ENCODE measurements around the gene ZNF646.

The ZNF646 gene

DNA sequence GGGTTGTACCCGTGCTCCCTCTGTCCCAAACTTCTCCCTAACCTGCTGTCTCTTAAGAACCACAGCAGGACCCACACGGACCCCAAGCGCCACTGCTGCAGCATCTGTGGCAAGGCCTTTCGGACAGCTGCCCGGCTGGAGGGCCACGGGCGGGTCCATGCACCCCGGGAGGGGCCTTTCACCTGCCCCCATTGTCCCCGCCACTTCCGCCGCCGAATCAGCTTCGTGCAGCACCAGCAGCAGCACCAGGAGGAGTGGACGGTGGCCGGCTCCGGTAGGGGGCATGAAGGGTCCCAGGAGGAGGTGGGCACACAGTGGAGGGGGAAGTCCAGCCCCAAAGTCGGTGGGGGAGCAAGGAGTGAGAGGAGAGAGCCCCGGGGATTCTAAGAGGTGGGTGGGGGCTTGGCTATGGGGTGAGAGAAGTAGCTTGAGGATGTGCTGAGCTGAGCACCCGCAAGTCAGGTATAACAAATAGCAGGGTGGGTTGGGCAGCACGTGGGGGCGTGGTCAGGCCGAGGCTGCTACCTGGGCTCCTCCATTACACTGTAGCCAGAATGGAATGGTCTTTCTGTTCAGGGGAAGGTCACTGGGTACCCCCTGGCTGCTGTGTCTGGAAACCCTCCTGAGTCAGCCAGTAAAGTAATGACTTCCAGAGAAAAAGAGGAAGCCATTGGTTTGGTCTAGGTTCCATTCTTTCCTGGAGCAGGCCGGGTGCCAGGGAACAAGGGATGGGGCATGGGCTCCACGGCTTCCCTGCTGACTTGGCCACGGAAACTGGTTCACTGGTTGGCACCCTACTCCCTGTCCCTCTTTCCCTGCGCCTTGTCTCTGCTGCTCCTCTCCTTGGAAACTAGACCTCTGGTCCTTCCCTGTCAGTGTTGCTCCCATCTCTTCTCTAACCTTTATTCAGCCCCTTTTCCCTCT lies 7.5 kb downstream of the ZNF646 start:
- H3K4me3 ChIP-seq (ENCODE audit: low read length), result no peak overlapping the region
- H3K27me3 ChIP-seq (ENCODE audit: control insufficient read depth, insufficient read depth, low read length), result no peaks in the 10 kb centered on the region
- peaks cover 11% of the 10 kb centered on the region for H3K36me3 ChIP-seq (ENCODE audit: control insufficient read depth, insufficient read depth, low read length)
- H3K9ac ChIP-seq (ENCODE audit: low read length), result no peak overlapping the region
- no peaks in the 10 kb centered on the region for H3K9me3 ChIP-seq (ENCODE audit: control insufficient read depth, low read length)
- peaks cover 4% of the 10 kb centered on the region for H3K4me1 ChIP-seq (ENCODE audit: control insufficient read depth, insufficient read depth, low read length)

DNA sequence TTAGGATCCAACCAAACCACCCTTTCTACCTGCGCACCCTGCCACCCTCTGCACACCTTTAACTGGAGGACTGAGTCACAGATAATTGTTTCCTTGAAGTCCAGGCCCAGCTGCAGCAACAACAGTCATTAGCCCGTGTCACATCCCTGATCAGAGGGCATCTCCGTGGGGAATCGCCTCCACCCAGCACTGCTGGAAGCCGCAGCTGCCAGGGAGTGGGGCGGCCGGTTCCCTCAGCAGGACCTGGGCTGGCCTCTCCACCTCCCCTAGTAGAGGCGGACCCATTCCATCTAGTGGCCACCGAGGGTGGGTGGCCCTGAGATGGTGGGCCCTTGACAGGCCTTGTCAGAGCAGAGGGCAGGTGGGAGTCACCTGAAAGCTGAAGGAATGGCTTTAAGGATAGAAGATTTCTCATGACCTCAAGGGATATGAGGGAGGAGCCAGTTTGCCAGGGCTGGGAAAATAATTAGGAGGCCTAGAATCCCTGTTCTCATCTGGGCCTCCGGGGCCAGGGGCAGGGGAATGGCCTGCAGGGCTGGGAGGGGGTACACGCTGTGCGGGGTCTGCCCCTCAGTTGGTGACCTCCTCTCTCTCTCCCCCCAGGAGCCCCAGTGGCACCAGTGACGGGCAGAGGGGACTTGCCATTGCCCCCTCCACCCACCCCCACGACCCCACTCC lies 8.3 kb downstream of the ZNF646 start:
- H3K9ac ChIP-seq (ENCODE audit: low read length), result no peak overlapping the region
- no peaks in the 10 kb centered on the region for H3K27me3 ChIP-seq (ENCODE audit: control insufficient read depth, insufficient read depth, low read length)
- peaks cover 10% of the 10 kb centered on the region for H3K36me3 ChIP-seq (ENCODE audit: control insufficient read depth, insufficient read depth, low read length)
- peaks cover 4% of the 10 kb centered on the region for H3K4me1 ChIP-seq (ENCODE audit: control insufficient read depth, insufficient read depth, low read length)
- no peak overlapping the region for H3K4me3 ChIP-seq (ENCODE audit: low read length)
- no peaks in the 10 kb centered on the region for H3K9me3 ChIP-seq (ENCODE audit: control insufficient read depth, low read length)

DNA sequence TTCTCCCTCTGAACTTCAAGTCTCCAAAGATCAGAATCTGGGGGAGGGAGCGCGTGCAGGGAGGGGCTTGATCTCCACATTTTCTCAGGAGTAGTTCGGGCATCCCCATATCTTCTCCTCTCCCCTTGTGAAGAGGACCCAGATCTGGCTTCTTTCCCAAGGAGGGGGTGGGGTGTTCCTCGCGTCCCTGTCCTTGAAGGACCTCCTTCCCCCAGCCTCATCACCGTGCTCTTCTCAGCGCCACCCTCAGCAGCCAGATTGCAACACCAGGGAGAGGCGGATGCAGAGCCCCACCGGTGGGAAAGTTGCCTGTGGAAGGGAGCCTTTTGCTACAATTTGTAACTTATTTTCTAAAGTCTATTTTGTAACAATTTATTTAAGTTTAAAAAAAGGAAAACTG lies 8.9 kb downstream of the ZNF646 start:
- Histone ChIP-seq H3K27me3 (ENCODE audit: control insufficient read depth, insufficient read depth, low read length) (no peaks in the 10 kb centered on the region), H3K4me1 (ENCODE audit: control insufficient read depth, insufficient read depth, low read length) (peaks cover 8% of the 10 kb centered on the region), H3K9ac (ENCODE audit: low read length) (no peak overlapping the region), H3K4me3 (ENCODE audit: low read length) (no peak overlapping the region), H3K9me3 (ENCODE audit: control insufficient read depth, low read length) (no peaks in the 10 kb centered on the region), H3K36me3 (ENCODE audit: control insufficient read depth, insufficient read depth, low read length) (peaks cover 10% of the 10 kb centered on the region)

DNA sequence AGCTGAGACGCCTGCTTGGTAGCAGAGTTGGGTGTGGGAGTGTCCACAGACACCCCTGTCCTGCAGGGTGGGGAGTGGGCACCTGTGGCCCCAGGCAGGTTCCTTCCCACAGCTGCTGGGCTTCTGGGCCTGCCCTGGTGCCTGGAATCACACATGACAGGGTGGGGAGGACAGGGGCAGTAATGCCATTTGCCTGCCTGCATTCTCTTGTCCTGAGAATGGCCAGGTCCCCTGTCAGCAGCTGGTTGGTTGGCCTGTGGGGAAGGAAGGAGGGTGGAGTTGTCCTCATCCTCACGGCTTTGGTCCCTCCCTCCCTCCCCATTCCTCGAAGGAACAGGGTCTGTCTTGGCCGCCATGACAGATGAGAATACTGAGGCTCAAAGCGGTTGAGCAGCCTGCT lies 9.3 kb downstream of the ZNF646 start:
- H3K36me3 ChIP-seq (ENCODE audit: control insufficient read depth, insufficient read depth, low read length), result peaks cover 10% of the 10 kb centered on the region
- no peak overlapping the region for H3K9ac ChIP-seq (ENCODE audit: low read length)
- H3K9me3 ChIP-seq (ENCODE audit: control insufficient read depth, low read length), result no peaks in the 10 kb centered on the region
- no peak overlapping the region for H3K4me3 ChIP-seq (ENCODE audit: low read length)
- H3K27me3 ChIP-seq (ENCODE audit: control insufficient read depth, insufficient read depth, low read length), result no peaks in the 10 kb centered on the region
- H3K4me1 ChIP-seq (ENCODE audit: control insufficient read depth, insufficient read depth, low read length), result peaks cover 13% of the 10 kb centered on the region

DNA sequence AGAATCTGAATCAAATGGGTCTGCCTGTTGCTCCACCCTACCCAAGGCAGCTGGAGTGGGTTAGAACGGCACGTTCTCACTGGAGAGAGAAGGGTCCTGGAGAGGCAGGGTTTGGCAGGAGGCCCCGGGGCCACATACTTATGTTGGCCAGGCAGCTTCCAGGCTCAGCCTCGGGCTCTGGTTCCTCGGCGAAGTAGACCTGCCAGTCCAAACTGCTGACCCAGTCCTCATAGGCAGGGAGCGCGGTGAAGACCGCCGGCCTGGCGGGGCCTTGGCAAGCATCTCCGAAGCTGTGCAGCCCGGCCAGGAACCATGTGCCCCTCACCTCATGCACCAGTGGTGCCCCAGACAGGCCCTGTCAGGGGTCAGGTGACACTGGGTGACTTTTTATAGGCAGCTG lies 9.8 kb downstream of the ZNF646 start:
- Histone ChIP-seq H3K4me3 (ENCODE audit: low read length) (no peak overlapping the region), H3K9me3 (ENCODE audit: control insufficient read depth, low read length) (no peaks in the 10 kb centered on the region), H3K36me3 (ENCODE audit: control insufficient read depth, insufficient read depth, low read length) (peaks cover 10% of the 10 kb centered on the region), H3K4me1 (ENCODE audit: control insufficient read depth, insufficient read depth, low read length) (peaks cover 16% of the 10 kb centered on the region), H3K27me3 (ENCODE audit: control insufficient read depth, insufficient read depth, low read length) (no peaks in the 10 kb centered on the region), H3K9ac (ENCODE audit: low read length) (no peak overlapping the region)

DNA sequence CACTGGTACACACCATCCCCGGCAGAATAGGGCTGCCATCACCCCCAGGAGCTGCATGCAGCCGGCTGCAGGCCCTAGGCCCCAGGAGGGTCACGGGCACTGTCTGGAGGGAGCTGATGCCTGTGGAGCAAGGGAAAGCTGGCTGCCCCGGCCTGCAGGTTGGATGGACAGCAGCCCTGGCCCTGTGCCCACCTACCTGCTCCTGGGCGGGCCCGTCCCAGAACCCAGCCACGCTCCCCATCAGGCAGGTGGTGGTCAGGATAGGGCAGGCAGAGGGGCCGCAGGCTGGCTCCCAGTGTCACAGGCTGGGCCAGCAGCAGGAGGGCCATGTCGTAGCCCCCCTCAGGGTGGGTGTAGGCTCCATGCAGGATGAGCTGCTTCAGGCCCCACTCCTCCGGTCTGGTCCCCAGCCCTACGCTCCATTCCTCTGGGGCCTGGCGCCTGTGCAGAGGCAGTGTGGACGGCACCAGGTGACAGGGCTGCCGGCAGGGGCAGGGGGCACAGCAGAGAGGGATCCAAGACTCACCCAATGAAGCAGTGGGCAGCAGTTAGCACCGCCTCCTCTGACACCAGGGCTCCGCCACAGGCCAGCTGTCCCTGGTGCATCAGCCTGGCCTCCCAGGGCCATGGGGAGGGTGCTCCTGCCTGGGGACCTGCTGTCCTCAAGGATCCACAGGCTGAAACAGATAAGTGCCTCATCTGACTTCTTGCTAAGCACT lies 10.5 kb downstream of the ZNF646 start:
- Histone ChIP-seq H3K9ac (ENCODE audit: low read length) (no peak overlapping the region), H3K36me3 (ENCODE audit: control insufficient read depth, insufficient read depth, low read length) (peaks cover 10% of the 10 kb centered on the region), H3K9me3 (ENCODE audit: control insufficient read depth, low read length) (no peaks in the 10 kb centered on the region), H3K27me3 (ENCODE audit: control insufficient read depth, insufficient read depth, low read length) (no peaks in the 10 kb centered on the region), H3K4me1 (ENCODE audit: control insufficient read depth, insufficient read depth, low read length) (peaks cover 16% of the 10 kb centered on the region), H3K4me3 (ENCODE audit: low read length) (no peak overlapping the region)

DNA sequence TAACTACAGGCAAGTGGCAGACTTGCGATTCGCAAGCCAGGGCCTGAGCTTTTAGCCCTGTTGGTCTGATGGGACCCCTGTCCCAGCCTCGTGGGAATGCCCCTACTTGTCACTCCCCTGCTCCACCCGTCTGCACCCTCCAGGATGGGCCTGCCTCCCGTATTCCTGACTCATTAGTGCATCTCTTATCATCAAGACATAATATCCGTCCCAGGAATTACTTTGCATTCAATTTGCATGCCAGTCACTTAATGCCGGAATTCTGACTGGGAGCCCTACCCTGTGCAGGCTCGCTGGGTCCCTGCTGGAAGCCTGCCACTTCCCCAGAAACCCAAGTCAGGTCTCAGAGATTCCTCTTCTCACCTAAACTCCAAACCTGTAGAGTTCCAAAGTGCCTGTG lies 11.2 kb downstream of the ZNF646 start:
- no peaks in the 10 kb centered on the region for H3K9me3 ChIP-seq (ENCODE audit: control insufficient read depth, low read length)
- H3K36me3 ChIP-seq (ENCODE audit: control insufficient read depth, insufficient read depth, low read length), result peaks cover 5% of the 10 kb centered on the region
- H3K9ac ChIP-seq (ENCODE audit: low read length), result no peak overlapping the region
- H3K4me1 ChIP-seq (ENCODE audit: control insufficient read depth, insufficient read depth, low read length), result peaks cover 16% of the 10 kb centered on the region
- H3K27me3 ChIP-seq (ENCODE audit: control insufficient read depth, insufficient read depth, low read length), result no peaks in the 10 kb centered on the region
- no peak overlapping the region for H3K4me3 ChIP-seq (ENCODE audit: low read length)

DNA sequence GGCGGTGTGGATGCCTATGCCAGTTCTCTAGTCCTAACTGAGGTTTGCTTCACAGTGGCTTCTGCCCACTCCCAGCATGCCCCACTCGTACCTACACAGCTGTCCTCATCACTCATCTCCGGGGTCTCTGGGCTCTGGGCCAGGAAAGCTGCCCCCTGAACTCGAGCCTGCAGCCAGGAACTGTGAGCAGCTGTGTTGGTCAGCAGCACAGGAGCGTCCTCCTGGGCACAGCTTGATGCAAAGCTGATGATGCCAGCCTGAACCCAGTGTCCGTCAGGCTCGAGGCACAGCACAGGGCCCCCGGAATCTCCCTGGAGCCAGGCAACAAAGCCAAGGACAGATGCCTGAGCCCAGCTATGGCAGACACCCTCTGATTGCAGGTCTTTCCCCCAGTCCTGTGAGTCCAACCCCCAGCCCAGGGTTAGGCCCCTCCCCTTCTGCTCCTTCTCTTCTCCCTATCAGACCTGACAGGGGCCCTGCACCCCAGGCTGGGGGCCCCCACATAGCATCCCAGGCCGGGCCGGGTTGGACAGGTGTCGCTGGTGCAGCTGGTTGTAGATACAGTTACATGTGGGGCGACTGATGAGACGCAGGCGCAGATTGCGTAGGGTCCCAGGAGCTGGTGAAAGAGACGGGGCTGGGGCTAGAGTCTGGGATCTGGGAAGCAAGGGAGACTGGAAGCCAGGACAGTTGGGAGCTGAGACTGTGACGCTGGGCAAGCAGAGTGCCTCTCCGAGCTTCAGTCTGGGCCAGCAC lies 11.8 kb downstream of the ZNF646 start:
- no peak overlapping the region for H3K9ac ChIP-seq (ENCODE audit: low read length)
- no peaks in the 10 kb centered on the region for H3K9me3 ChIP-seq (ENCODE audit: control insufficient read depth, low read length)
- H3K27me3 ChIP-seq (ENCODE audit: control insufficient read depth, insufficient read depth, low read length), result no peaks in the 10 kb centered on the region
- no peaks in the 10 kb centered on the region for H3K36me3 ChIP-seq (ENCODE audit: control insufficient read depth, insufficient read depth, low read length)
- H3K4me3 ChIP-seq (ENCODE audit: low read length), result no peak overlapping the region
- peaks cover 16% of the 10 kb centered on the region for H3K4me1 ChIP-seq (ENCODE audit: control insufficient read depth, insufficient read depth, low read length)

DNA sequence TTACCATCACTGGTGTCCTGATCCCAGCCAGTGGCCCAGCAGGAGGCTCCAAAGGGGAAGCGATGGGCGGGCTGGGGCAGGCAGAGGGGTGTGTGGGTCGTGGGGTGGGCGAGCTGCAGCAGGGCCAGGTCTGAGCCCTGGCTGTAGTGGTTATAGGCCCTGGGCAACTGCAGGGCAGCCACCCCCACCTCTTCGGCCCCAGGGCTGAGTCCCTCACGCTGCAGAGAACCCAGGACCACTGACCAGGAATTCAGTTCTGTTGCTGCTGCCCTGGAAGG lies 12.3 kb downstream of the ZNF646 start:
- Histone ChIP-seq H3K9me3 (ENCODE audit: control insufficient read depth, low read length) (no peaks in the 10 kb centered on the region), H3K36me3 (ENCODE audit: control insufficient read depth, insufficient read depth, low read length) (no peaks in the 10 kb centered on the region), H3K27me3 (ENCODE audit: control insufficient read depth, insufficient read depth, low read length) (no peaks in the 10 kb centered on the region), H3K4me3 (ENCODE audit: low read length) (no peak overlapping the region), H3K4me1 (ENCODE audit: control insufficient read depth, insufficient read depth, low read length) (peaks cover 16% of the 10 kb centered on the region), H3K9ac (ENCODE audit: low read length) (no peak overlapping the region)

DNA sequence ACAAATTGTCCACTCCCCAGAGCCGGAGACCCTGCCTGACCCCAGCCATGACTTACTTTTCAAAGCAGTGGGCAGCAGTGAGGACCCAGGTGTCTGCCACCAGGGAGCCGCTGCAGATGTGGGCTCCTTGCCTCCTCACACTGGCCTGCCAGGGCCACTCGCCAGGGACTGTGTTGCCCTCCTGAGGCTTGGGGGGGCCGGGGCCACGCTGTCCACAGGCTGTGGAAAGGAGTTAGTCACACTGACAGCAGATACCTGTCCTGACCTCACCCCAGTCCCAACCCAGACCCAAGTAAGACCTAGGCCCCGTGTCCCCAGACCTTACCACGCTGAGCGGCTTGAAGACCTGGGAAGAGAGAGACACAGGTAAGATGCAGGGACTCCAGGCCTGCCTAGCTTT lies 13.3 kb downstream of the ZNF646 start:
- H3K9me3 ChIP-seq (ENCODE audit: control insufficient read depth, low read length), result no peaks in the 10 kb centered on the region
- H3K9ac ChIP-seq (ENCODE audit: low read length), result no peak overlapping the region
- peaks cover 12% of the 10 kb centered on the region for H3K4me1 ChIP-seq (ENCODE audit: control insufficient read depth, insufficient read depth, low read length)
- no peaks in the 10 kb centered on the region for H3K36me3 ChIP-seq (ENCODE audit: control insufficient read depth, insufficient read depth, low read length)
- no peak overlapping the region for H3K4me3 ChIP-seq (ENCODE audit: low read length)
- H3K27me3 ChIP-seq (ENCODE audit: control insufficient read depth, insufficient read depth, low read length), result no peaks in the 10 kb centered on the region

DNA sequence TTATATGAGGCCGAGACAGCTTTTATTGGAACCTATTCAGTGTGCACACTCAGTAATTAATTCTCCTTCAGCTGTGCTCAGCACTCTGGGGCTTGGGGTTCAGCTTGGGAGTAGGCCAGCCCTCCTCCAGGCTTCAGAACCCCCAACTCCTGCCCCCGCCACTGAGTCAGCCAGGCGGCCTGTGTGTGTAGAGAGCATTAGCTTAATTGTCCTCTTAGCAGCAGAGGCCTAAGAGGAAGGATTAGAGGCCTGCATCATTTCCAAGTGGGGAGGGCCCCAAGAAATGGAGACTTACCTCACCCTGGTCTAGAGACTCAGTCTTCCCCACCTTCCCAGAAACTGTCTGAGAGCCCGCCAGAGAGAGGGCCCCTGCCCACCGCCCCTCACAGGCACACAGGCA lies 13.7 kb downstream of the ZNF646 start:
- Histone ChIP-seq H3K9ac (ENCODE audit: low read length) (no peak overlapping the region), H3K4me3 (ENCODE audit: low read length) (no peak overlapping the region), H3K9me3 (ENCODE audit: control insufficient read depth, low read length) (no peaks in the 10 kb centered on the region), H3K36me3 (ENCODE audit: control insufficient read depth, insufficient read depth, low read length) (no peaks in the 10 kb centered on the region), H3K4me1 (ENCODE audit: control insufficient read depth, insufficient read depth, low read length) (peaks cover 12% of the 10 kb centered on the region), H3K27me3 (ENCODE audit: control insufficient read depth, insufficient read depth, low read length) (no peaks in the 10 kb centered on the region)

Data from mucosa of stomach (tissue), 1 donor.